ENCODE measurements around the gene ATP2B2.

Gene ATP2B2

DNA sequence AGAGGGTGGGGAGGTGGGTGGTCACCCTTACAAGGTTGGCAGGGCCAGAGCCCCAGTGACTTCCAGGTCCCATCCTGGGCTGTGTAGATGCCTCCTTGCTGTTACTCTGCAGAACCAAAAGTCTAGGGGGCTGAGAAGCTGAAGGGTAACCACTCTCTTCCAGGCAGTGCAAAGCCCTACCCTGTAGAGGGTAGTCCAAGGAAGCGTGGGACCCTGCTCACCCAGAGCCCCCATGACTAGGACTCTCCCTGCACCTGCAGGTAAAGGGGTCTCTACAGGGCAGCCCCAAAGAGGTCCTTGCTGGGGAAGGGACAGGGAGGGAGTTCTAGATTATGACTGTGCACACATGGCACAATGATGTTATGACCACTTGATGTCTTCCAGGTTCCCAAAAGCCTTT is 226.9 kb downstream of the ATP2B2 start:
- Histone ChIP-seq H3K36me3 (ENCODE audit: control insufficient read depth in 2 of 2, insufficient read depth in 1 of 2, low read length in 2 of 2) (peaks cover 14 to 77% of the 10 kb centered on the region in 2 experiments), H3K4me3 (ENCODE audit: low read depth, low read length) (no peak overlapping the region), H3K9me3 (ENCODE audit: control insufficient read depth, insufficient read depth, low read depth, low read length) (no peaks in the 10 kb centered on the region), H3K4me1 (ENCODE audit: control insufficient read depth, insufficient read depth, low read length) (peaks cover 10% of the 10 kb centered on the region), H3K27ac (ENCODE audit: extremely low read depth, low read depth, low read length) (no peak overlapping the region)
- POLR2A ChIA-PET = no interaction called here
- TF ChIP-seq, protein P1, sequence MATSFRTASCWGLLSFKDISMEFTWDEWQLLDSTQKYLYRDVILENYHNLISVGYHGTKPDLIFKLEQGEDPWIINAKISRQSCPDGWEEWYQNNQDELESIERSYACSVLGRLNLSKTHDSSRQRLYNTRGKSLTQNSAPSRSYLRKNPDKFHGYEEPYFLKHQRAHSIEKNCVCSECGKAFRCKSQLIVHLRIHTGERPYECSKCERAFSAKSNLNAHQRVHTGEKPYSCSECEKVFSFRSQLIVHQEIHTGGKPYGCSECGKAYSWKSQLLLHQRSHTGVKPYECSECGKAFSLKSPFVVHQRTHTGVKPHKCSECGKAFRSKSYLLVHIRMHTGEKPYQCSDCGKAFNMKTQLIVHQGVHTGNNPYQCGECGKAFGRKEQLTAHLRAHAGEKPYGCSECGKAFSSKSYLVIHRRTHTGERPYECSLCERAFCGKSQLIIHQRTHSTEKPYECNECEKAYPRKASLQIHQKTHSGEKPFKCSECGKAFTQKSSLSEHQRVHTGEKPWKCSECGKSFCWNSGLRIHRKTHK (tag by site-specific recombination; IDR thresholded peaks at IDR 0.05) = no peak
- TF ChIP-seq ZNF175 (tag by site-specific recombination; IDR thresholded peaks at IDR 0.05) (no peak), ZNF146 (tag by site-specific recombination; IDR thresholded peaks at IDR 0.05) (no peak), ZNF549 (tag by site-specific recombination; IDR thresholded peaks at IDR 0.05) (no peak), ZNF701 (tag by site-specific recombination; IDR thresholded peaks at IDR 0.05) (no peak), HOXC10 (CRISPR knock-in tag; IDR thresholded peaks at IDR 0.05) (no peak), ZNF426 (tag by site-specific recombination; IDR thresholded peaks at IDR 0.05) (no peak), ZBTB6 (tag by site-specific recombination; IDR thresholded peaks at IDR 0.05) (no peak), ZBTB7A (tag by site-specific recombination; IDR thresholded peaks at IDR 0.05; ENCODE audit: low read depth) (no peak), ZNF561 (tag by site-specific recombination; IDR thresholded peaks at IDR 0.05; ENCODE audit: borderline replicate concordance) (no peak), ZNF221 (tag by site-specific recombination; IDR thresholded peaks at IDR 0.05; ENCODE audit: borderline replicate concordance) (no peak), ZNF48 (tag by site-specific recombination; IDR thresholded peaks at IDR 0.05) (no peak), ZNF311 (tag by site-specific recombination; IDR thresholded peaks at IDR 0.05; ENCODE audit: borderline replicate concordance) (no peak), ZSCAN4 (tag by site-specific recombination; IDR thresholded peaks at IDR 0.05) (no peak), ZNF19 (tag by site-specific recombination; IDR thresholded peaks at IDR 0.05; ENCODE audit: low read depth) (no peak)
- TF ChIP-seq, protein P2, sequence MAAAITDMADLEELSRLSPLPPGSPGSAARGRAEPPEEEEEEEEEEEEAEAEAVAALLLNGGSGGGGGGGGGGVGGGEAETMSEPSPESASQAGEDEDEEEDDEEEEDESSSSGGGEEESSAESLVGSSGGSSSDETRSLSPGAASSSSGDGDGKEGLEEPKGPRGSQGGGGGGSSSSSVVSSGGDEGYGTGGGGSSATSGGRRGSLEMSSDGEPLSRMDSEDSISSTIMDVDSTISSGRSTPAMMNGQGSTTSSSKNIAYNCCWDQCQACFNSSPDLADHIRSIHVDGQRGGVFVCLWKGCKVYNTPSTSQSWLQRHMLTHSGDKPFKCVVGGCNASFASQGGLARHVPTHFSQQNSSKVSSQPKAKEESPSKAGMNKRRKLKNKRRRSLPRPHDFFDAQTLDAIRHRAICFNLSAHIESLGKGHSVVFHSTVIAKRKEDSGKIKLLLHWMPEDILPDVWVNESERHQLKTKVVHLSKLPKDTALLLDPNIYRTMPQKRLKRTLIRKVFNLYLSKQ (tag by site-specific recombination; IDR thresholded peaks at IDR 0.05; ENCODE audit: borderline replicate concordance) = no peak
- TF ChIP-seq, protein P3, sequence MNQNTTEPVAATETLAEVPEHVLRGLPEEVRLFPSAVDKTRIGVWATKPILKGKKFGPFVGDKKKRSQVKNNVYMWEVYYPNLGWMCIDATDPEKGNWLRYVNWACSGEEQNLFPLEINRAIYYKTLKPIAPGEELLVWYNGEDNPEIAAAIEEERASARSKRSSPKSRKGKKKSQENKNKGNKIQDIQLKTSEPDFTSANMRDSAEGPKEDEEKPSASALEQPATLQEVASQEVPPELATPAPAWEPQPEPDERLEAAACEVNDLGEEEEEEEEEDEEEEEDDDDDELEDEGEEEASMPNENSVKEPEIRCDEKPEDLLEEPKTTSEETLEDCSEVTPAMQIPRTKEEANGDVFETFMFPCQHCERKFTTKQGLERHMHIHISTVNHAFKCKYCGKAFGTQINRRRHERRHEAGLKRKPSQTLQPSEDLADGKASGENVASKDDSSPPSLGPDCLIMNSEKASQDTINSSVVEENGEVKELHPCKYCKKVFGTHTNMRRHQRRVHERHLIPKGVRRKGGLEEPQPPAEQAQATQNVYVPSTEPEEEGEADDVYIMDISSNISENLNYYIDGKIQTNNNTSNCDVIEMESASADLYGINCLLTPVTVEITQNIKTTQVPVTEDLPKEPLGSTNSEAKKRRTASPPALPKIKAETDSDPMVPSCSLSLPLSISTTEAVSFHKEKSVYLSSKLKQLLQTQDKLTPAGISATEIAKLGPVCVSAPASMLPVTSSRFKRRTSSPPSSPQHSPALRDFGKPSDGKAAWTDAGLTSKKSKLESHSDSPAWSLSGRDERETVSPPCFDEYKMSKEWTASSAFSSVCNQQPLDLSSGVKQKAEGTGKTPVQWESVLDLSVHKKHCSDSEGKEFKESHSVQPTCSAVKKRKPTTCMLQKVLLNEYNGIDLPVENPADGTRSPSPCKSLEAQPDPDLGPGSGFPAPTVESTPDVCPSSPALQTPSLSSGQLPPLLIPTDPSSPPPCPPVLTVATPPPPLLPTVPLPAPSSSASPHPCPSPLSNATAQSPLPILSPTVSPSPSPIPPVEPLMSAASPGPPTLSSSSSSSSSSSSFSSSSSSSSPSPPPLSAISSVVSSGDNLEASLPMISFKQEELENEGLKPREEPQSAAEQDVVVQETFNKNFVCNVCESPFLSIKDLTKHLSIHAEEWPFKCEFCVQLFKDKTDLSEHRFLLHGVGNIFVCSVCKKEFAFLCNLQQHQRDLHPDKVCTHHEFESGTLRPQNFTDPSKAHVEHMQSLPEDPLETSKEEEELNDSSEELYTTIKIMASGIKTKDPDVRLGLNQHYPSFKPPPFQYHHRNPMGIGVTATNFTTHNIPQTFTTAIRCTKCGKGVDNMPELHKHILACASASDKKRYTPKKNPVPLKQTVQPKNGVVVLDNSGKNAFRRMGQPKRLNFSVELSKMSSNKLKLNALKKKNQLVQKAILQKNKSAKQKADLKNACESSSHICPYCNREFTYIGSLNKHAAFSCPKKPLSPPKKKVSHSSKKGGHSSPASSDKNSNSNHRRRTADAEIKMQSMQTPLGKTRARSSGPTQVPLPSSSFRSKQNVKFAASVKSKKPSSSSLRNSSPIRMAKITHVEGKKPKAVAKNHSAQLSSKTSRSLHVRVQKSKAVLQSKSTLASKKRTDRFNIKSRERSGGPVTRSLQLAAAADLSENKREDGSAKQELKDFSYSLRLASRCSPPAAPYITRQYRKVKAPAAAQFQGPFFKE (tag by site-specific recombination; IDR thresholded peaks at IDR 0.05; ENCODE audit: borderline replicate concordance) = no peak
- CTCF ChIA-PET = no interaction called here
